Measurements from ENCODE around the gene RRAD.
"Not testable (repeated sequence)": the region's sequence is repeated elsewhere in the genome, so short reads cannot be mapped to it uniquely, and the experiment has no call there.

RRAD gene

DNA sequence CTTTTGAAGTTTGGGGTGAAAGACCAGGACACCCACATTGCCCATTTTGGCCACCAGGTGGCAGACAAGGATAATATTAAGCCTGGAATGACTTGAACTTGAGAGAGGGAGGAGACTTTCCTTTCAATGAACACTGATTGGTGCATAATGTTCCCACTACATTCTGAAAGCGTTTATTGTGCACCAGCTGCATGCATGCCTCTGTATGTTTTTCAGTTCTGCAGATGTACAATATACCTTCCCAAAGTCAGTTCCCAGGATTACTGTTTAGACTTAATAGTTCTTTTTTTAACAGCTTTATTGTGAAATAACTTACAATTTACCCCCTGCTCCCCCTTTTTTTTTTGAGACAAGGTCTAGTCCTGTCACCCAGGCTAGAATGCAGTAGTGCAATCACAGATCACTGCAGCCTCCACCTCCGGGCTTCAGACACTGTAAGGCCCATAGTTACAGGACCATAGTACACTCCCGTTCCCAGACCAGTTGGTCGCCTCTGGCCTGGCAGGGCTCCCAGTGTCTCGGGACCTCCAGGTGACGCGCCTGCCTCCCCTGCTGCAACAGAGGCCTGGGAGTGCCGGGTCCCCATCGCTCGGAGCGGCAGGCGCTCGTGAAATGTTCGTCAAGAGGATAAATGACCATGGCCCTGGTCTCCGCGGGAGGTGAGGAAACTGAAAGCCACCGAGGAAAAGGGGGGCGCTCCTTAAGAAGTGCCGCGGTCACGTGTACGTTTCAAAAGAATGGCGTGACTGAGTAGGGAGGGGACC is 22.1 kb upstream of the RRAD start:
- TF ChIP-seq SPI1 (IDR thresholded peaks at IDR 0.05; ENCODE audit: borderline replicate concordance, low read depth), result no peak
- TF ChIP-seq, protein P1, sequence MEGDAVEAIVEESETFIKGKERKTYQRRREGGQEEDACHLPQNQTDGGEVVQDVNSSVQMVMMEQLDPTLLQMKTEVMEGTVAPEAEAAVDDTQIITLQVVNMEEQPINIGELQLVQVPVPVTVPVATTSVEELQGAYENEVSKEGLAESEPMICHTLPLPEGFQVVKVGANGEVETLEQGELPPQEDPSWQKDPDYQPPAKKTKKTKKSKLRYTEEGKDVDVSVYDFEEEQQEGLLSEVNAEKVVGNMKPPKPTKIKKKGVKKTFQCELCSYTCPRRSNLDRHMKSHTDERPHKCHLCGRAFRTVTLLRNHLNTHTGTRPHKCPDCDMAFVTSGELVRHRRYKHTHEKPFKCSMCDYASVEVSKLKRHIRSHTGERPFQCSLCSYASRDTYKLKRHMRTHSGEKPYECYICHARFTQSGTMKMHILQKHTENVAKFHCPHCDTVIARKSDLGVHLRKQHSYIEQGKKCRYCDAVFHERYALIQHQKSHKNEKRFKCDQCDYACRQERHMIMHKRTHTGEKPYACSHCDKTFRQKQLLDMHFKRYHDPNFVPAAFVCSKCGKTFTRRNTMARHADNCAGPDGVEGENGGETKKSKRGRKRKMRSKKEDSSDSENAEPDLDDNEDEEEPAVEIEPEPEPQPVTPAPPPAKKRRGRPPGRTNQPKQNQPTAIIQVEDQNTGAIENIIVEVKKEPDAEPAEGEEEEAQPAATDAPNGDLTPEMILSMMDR (IDR thresholded peaks at IDR 0.05; ENCODE audit: insufficient read depth, low read length), result peak; percentile 83
- H3K27ac ChIP-seq (replicated peaks), result no peak overlapping the region
- peak overlapping the region; percentile 22 for H3K4me3 ChIP-seq (replicated peaks; ENCODE audit: insufficient read depth, low read length)
- peaks cover 28% of the 10 kb centered on the region for H3K27me3 ChIP-seq (ENCODE audit: insufficient read depth, poor library complexity, severe bottlenecking)
- DNase-seq (ENCODE audit: low read depth in 1 of 2, low spot score in 1 of 2), result peak; percentile 38 to 79

DNA sequence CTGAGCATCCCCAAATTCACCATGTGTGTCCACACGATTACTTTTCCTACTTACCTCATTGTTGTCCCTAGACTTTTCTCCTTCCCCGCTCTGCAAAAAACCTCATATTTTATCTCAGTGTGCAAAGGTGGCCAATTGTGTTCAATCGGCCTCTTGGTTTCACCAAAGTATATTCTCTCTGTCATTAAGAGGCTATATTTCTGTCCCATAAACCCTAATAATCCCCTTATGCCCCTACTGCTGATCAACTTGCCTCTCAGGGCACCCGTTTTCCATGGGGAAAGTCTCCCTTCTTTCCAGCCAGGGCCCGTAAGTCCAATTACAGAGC is 21.6 kb upstream of the RRAD start:
- TF ChIP-seq, protein P2, sequence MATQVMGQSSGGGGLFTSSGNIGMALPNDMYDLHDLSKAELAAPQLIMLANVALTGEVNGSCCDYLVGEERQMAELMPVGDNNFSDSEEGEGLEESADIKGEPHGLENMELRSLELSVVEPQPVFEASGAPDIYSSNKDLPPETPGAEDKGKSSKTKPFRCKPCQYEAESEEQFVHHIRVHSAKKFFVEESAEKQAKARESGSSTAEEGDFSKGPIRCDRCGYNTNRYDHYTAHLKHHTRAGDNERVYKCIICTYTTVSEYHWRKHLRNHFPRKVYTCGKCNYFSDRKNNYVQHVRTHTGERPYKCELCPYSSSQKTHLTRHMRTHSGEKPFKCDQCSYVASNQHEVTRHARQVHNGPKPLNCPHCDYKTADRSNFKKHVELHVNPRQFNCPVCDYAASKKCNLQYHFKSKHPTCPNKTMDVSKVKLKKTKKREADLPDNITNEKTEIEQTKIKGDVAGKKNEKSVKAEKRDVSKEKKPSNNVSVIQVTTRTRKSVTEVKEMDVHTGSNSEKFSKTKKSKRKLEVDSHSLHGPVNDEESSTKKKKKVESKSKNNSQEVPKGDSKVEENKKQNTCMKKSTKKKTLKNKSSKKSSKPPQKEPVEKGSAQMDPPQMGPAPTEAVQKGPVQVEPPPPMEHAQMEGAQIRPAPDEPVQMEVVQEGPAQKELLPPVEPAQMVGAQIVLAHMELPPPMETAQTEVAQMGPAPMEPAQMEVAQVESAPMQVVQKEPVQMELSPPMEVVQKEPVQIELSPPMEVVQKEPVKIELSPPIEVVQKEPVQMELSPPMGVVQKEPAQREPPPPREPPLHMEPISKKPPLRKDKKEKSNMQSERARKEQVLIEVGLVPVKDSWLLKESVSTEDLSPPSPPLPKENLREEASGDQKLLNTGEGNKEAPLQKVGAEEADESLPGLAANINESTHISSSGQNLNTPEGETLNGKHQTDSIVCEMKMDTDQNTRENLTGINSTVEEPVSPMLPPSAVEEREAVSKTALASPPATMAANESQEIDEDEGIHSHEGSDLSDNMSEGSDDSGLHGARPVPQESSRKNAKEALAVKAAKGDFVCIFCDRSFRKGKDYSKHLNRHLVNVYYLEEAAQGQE (IDR thresholded peaks at IDR 0.05; ENCODE audit: insufficient replicate concordance, low read depth), result no peak
- TF ChIP-seq SPI1 (IDR thresholded peaks at IDR 0.05; ENCODE audit: borderline replicate concordance, low read depth) (no peak), GABPA (IDR thresholded peaks at IDR 0.05; ENCODE audit: low read depth) (no peak), POLR2AphosphoS5 (IDR thresholded peaks at IDR 0.05; ENCODE audit: low read depth) (no peak)
- TF ChIP-seq, protein P1 (IDR thresholded peaks at IDR 0.05; ENCODE audit: insufficient read depth, low read length), result no peak
- Histone ChIP-seq H3K27me3 (ENCODE audit: insufficient read depth, poor library complexity, severe bottlenecking) (peaks cover 28% of the 10 kb centered on the region), H3K27ac (replicated peaks) (no peak overlapping the region), H3K4me3 (replicated peaks; ENCODE audit: insufficient read depth, low read length) (no peak overlapping the region)
- no peak for DNase-seq (ENCODE audit: low read depth in 1 of 2, low spot score in 1 of 2)

DNA sequence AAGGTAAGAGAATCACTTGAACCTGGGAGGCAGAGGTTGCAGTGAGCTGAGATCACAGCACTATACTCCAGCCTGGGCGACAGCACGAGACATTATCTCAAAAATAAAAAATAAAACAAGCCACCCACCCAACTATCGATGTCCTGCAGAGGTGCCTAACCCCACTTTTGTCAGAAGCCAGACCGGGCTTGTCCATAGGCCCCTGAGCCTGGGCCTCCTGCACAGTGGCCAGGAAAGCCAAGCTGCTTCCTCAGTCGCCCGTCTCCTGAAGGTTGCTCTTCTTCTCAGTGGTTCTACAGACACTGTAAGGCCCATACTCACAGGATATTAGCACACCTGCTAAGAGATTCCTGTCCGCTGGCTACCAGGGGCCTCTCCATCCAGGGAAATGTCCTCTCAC is 21.2 kb upstream of the RRAD start:
- H3K27me3 ChIP-seq (ENCODE audit: insufficient read depth, poor library complexity, severe bottlenecking), result peaks cover 28% of the 10 kb centered on the region
- no peak overlapping the region for H3K4me3 ChIP-seq (replicated peaks; ENCODE audit: insufficient read depth, low read length)
- no peak for DNase-seq (ENCODE audit: low read depth in 1 of 2, low spot score in 1 of 2)
- no peak overlapping the region for H3K27ac ChIP-seq (replicated peaks)
- TF ChIP-seq SPI1 (IDR thresholded peaks at IDR 0.05; ENCODE audit: borderline replicate concordance, low read depth) (no peak), POLR2AphosphoS5 (IDR thresholded peaks at IDR 0.05; ENCODE audit: low read depth) (no peak)
- TF ChIP-seq, protein P1 (IDR thresholded peaks at IDR 0.05; ENCODE audit: insufficient read depth, low read length), result no peak

DNA sequence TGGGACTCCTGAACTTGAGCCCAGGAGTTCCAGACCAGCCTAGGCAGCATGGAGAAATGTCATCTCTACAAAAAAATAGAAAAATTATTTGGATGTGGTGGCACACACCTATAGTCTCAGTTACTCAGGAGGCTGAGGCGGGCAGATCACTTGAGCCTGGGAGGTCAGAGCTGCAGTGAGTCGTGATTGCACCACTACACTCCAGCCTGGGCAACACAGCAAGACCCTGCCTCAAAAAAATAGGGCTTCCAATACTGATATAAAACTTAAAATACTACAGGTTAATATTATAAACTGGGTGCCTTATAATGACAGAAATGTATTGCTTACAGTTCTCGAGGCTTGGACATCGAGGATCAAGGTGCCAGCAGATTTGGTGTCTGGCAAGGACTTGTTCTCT is 20.6 kb upstream of the RRAD start:
- Histone ChIP-seq H3K27me3 (ENCODE audit: insufficient read depth, poor library complexity, severe bottlenecking) (peaks cover 24% of the 10 kb centered on the region), H3K4me3 (replicated peaks; ENCODE audit: insufficient read depth, low read length) (no peak overlapping the region), H3K27ac (replicated peaks) (no peak overlapping the region)
- TF ChIP-seq, protein P1 (IDR thresholded peaks at IDR 0.05; ENCODE audit: insufficient read depth, low read length), result no peak
- TF ChIP-seq POLR2AphosphoS5 (IDR thresholded peaks at IDR 0.05; ENCODE audit: low read depth) (no peak), GABPA (IDR thresholded peaks at IDR 0.05; ENCODE audit: low read depth) (no peak), SPI1 (IDR thresholded peaks at IDR 0.05; ENCODE audit: borderline replicate concordance, low read depth) (no peak)
- TF ChIP-seq, protein P2 (IDR thresholded peaks at IDR 0.05; ENCODE audit: insufficient replicate concordance, low read depth), result no peak
- DNase-seq (ENCODE audit: low read depth in 1 of 2, low spot score in 1 of 2), result no peak

DNA sequence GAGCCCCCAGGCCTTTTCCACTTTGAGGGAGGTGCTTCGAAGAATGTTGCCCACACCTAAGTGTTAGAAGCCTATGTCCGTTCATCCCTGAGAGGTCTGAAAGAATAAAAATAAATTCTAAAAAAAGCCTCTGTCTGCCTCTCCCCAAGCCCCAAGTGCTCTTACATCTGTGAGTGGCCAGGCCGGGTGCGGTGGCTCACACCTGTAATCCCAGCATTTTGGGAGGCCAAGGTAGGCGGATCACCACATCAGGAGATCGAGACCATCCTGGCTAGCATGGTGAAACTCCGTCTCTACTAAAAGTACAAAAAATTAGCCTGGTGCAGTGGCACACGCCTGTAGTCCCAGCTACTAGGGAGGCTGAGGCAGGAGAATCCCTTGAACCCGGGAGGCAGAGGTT is 19.6 kb upstream of the RRAD start:
- not testable (repeated sequence) for DNase-seq (ENCODE audit: low read depth in 1 of 2, low spot score in 1 of 2); H3K4me3 ChIP-seq (replicated peaks; ENCODE audit: insufficient read depth, low read length); H3K27ac ChIP-seq (replicated peaks)
- peaks cover 18% of the 10 kb centered on the region for H3K27me3 ChIP-seq (ENCODE audit: insufficient read depth, poor library complexity, severe bottlenecking)

Data from HL-60 (cell line).